Measurements from ENCODE around the gene TUBB4B.
A peak's percentile ranks its signal among the peaks of the same experiment; 100 is the strongest.
"Not testable (repeated sequence)": the region's sequence is repeated elsewhere in the genome, so short reads cannot be mapped to it uniquely, and the experiment has no call there.

The TUBB4B gene

DNA sequence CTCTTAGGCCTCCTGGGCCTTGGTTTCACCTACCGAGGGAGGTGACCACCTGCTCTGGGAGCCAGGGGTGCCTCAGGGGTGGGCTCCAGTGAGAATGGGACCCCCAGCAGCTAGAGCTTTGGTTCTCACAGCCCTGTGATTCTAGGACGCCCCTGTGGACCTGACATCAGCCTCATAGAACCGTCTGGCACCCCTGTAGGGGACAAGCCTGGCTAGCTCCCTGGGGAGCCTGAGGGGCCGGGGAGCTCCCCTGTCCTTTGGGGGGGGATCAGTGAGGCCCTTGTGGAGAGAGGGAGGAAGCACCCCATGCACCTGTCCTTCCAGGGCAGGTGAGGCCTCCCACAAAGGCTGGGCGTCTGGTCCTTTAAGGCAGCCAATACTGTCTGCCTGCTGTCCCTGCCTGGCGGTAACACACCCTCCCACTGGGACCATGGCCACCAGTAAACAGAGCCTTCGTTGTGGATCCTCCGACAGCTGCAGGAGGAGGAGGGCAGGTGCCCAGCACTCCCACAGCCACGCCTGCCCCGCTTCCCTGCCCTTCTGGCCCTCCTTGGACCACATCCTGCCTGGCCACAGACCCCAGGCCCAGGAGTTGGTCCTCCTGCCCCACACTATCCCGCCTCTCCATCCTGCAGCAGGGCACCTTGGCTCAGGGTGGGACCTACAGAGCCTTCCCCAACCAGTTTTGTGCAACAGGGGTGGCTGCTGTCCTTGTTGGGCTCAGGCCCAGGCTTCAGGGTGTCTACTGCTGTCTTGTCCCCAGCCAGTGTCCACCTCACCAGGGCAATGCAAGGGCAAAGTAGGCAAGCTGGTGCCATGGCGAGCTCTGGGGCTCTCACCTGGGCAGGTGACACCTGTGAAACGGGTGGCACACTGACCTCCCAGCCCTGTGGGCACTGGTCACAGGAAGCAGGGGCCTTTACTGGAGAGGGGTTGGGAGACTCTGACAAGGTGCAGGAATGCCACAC lies 3.0 kb upstream of the TUBB4B start:
- no peak for DNase-seq

DNA sequence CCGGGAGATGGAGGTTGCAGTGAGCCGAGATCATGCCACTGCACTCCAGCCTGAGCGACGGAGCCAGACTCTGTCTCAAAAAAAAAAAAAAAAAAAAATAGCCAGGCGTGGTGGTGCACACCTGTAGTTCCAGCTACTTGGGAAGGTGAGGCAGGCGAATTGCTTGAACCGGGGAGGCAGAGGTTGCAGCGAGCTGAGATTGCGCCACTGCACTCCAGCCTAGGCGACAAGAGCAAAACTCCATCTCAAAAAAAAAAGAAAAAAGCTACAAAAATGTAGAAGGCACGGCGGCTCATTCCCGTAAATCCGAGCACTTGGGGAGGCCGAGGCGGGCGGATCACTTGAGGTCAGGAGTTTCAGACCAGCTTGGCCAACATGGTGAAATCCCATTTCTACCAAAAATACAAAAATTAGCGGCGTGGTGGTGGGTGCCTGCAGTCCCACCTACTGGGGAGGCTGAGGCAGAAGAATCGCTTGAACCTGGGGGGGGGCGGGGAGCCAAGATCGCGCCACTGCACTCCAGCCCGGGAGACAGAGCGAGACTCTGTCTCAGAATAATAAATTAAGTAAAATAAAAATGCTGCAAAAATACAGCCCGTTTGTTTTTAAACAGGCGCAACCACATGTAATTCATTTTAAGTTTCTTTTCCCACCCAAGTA lies 1.4 kb upstream of the TUBB4B start:
- DNase-seq: not testable (repeated sequence)

DNA sequence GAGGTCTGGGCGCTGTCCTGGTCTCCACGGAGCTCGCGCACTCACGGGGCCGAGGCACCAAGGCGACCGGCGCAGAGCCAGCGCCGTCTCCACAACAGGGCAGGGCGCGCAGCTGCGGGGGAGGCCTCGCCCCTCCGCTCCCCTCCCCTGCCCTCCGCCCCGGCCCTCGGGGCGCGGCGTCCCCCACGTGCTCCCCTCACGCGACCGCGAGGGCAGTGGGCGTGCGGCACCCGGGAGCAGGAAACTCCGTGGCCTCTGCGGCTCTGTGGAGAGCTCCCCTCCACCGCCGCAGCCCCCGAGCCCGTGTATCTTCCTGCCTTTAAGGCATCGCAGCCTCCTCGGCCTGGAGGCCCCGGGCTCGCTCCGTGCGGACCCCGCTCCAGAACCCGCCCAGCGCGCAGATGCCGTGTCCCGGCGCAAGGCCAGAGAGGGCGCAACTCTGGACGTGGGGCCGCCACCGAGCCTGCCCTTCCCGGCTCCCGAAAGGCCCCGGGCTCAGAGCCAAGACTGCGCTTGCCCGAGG lies 708 bp upstream of the TUBB4B start:
- peak; percentile 77 for DNase-seq

- peak; percentile 67 for DNase-seq
Observed at GRCh38 chr9:137241490-137242268, 592 bp downstream of the TUBB4B start.

- DNase-seq: no peak
Observed at GRCh38 chr9:137242269-137243203, 1.4 kb downstream of the TUBB4B start.

- DNase-seq: not testable (repeated sequence)
Observed at GRCh38 chr9:137243266-137243625, 2.2 kb downstream of the TUBB4B start.

DNA sequence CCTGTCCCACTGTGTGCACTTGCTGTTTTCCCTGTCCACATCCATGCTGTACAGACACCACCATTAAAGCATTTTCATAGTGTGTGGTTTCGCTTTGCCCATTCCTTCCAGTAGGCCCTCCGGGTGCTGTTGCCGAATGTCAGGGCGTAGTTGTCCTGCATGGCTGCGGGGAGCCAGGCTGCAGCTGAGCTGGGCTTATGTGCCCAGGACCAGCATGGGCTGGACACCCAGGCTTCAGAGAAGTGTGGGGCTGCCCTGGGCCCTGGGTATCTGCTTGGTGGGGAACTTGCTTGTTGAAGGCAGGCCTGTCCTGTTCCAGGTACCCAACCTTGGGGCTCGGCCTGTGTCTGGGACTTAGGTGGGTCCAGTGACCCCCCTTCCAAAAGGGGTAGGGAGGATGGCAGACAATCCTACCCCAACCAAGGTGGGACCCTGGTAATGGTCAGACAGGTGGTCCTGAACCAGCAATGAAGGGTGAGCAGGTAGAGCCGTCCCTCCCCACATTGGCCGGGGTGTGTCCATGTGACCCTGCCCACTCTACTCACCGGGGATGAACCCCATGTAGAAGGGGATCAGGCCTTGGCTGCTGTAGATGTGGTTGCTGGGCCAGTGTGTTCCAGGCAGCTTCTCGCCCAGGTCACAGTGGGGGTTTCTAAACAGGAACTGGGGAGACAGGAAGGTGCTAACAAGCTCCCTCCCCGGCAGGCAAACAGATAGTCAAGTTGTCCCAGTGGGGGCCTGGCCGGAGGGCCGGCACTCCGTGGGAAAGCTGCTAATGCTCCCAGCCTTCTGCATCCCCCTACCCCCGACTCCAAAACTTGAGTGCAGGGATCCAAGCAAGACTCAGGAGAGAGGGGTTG lies 2.8 kb downstream of the TUBB4B start:
- no peak for DNase-seq

DNA sequence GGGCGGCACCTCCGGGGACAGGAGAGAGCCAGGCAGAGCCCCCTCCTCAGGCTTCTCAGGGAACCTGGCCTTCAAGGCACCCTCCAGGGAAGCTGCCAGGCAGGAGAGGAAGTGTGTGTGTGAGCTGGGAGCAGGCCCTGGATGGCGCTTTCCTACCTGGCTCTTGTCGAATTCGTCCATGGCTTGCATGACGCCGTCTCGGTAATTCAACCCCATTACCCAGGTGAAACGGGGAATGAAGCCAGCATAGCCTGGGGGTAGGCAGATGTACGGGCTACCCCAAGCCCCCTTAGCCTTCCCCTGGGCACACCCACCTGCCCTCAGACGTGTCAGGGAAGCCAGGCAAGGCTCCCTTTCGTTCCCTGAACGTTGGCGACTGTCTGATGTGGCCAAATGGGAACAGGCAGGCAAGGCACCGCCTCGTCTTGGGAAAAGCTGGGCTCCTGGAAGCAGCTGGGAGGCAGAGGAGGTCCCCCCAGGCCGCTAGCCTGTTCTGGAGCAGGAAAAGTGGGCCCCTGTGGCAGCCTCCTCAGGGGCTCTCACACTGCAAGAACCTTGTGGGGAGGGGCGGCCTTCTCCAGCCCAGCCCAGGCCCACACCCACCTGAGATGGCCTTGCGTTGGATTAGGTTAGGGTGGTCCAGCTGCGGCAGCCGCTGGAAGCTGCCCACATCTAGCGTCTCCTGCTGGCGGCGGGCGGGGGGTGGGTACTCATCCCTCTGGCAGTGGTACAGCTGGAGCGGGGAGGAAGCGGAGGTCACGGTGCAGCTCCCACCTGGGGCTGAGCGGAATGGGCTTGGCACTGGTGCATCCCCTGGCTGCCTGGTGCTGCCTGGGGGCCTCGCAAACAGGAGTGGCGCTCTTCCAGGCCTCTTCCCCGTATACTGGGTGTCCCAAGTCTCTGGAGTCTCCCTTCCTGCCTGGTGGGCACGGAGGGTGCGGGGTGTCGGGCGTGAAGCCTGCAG lies 3.7 kb downstream of the TUBB4B start:
- DNase-seq: no peak

DNA sequence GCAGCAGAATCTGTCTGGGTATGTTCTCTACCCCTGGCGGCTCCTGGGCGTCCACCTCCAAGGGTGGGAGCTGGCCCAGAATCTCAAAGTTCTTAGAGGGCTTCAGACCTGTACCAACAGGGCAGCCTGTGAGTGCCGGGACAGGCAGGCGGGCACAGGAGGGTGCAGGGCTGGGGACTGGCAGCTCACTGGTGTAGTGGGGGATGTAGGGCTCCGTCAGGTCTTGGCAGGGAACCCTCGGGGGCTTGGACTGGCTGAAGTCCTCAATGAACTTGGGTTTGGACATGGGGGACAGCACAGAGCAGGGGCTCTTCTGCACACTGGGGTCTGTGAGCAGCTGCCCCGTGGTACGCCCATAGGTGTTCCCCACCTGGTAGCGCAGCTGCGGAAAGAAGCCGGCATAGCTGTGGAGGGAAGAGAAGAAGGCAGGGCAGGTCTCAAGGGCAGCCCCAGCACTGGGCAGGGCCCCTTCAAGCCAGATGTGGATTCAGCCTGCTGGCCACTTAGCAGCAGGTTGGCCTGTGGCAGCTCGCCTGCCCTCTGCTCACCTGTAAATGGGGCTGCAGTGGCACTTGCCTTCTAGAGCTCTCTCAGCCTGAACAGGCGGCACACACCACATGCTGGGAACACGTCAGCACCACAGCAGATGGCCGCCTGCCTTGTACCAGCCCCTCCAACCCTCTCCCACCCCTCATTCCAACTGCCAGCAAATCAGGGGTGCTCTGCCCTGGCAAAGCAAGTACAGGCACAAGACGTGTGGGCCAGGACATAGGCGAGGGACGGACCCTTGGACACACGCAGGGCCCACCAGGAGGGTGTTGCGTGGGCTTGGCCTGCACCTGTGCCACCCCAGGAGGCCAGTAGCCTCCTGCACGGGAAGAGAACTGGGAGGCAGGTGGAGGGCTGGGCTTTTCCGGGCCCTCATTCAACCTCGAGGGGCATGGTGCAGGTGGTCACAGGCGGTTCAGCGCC lies 4.6 kb downstream of the TUBB4B start:
- DNase-seq: no peak

DNA sequence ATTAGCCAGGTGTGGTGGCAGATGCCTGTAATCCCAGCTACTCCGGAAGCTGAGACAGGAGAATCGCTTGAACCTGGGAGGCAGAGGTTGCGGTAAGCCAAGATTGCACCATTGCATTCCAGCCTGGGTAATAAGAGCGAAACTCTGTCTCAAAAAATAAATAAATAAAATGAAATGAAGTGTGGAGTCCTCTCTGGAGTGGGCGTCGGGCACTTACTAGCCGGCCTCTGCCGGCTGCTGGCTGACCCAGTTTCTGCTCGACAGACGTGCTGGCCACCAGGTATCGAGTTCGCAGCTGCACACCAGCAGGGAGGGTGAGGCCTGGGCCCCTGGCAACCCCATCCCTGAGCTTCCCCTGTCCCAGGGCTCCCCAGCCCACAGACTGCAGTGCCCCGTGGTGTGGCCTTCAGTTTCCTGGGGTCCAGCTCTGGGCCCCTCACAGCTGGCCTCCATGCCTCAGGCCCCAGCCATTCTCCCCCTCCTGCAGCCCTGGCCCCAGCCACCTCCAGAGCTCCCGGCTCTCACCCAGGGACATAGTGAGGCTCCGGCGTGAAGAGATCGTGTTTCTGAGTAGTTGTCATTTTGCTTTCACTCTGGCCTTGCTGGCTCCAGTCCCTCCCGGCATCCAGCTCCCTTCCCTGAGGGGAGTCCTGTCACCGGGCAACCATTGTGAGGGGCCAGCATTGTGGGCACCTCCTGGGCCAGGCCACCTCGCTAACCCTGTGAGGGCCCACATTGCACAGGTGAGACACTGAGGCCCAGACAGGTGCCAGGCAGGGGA lies 6.2 kb downstream of the TUBB4B start:
- DNase-seq: no peak

- no peak for DNase-seq
Observed at GRCh38 chr9:137247916-137248175, 6.8 kb downstream of the TUBB4B start.

DNA sequence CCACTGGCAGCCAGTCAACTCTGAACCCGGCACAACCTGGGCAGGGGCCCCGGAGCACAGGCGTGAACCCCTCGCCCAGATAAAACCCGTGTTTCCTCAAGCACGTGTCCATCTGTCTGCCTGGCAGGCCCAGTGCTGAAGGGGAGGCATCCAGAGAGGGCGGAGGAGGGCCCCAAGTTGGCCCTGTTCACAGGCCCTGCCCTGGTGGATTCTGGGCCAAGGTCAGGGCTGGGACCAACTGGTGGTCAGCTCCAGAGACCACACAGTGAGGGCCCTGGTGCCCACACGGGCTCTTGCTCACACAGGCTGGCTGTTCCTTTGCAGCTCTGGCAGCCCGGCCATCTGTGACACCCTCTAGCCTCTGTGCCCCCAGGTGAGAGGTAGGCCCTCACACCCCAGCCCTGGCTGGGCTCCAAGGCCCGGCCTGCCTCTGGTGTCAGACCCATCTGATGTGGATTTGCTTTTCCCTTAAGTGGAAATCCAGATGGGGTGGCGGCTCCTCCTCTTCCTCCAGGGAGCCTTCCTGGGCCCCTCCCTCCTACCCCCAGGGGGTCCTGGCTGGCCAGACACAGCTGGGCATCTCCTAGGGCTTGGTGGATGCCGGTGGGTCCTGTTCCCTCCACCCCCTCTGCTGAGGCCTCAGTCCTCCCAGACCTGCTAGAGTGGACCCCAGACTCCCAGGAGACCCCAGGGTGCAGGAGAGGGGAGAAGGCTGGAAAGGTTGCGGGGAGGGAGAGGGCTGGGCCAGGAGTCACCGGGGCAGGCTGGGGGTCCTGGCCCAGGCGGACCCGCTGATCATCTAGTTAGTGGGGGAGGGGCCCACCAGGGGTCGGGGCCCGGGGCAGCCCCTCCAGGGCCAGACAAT lies 9.5 kb downstream of the TUBB4B start:
- DNase-seq: no peak

DNA sequence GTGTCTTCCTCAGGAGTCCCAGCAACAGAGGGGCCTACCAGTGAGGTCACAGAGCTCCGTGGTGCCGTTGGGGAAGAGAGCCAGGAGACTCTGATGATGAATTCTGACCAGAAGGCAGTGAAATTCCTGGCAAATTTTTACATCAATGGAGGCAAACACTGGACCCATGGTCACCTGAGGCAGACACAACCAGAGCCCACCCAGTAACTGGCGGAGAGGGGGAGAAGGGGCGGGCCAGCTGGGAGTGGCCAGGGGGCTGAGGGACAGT lies 10.0 kb downstream of the TUBB4B start, which contains the start of gene STPG3:
STPG3 (plus strand) TSS at position 93 of the 268 bp plus-strand sequence; CDS start at position 94, 1 bp downstream.
- DNase-seq: no peak

- no peak for DNase-seq
Observed at GRCh38 chr9:137251490-137252268, 10.6 kb downstream of the TUBB4B start.

DNA sequence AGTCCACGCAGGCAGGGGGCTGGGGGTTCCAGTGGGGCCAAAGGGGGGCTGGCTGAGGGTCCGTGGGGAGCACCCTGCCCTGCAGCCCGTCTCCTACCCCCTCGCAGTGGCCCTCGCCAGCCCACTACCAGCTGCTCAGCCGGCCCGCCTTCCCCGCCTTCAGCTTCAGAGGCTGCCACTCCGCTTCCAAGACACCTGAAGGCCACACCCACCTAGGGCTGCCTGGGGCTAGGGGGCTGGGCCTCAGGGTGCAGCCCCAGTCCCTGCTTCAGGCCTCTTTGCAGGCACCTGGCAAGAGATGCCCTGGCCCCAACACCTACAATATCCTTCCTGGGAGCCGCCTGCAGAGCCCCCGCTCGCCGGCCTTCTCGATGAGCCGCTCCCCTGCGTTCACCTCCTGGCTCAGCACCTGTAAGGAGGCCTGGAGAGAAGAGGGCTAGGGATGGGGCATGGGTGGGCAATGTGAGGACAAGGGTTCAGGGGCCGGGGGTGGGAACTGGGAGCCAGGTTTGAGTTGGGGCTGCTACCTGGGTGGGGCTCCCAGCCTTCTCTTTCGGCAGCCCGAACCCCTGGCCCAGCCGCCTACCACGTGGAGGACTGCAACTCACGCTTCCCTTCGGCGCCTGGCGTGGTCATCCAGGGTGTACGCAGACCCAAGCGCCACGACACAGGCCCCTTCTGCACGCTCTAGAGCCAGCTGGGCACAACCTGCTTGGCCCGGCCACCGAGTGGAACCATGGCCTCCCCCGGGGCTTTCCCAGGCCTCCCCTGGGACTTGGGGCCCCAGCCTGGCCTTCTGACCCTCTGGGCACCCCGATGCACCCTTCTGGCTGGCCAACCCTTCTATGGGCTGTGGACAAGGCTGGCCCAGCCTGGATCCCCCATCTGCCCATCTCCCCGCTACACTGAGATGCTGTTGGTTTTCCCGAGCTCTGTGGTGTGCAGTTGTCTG lies 11.7 kb downstream of the TUBB4B start:
- DNase-seq: no peak

All from CD4-positive, alpha-beta T cell treated with Interleukin-10 for 1 hour (primary cell).